Parathyroid adenoma (tissue), 2 donors: Measurements from ENCODE around the gene VPS50.

ENCODE experiments used
- H2AFZ ChIP-seq: fragments of 300-600 bp; sonication (generic); one replicate; pipeline ENCODE4 v1.7.0; 2017; ENCODE audit warnings: antibody characterized with exemption, mild to moderate bottlenecking
- H3K27ac ChIP-seq: fragments of 300-600 bp; sonication (generic); one replicate; pipeline ENCODE4 v1.7.0; 2017
- H3K27me3 ChIP-seq: fragments of 300-600 bp; sonication (generic); one replicate; pipeline ENCODE4 v1.7.0; 2017; ENCODE audit warnings: low read length; ENCODE audit not compliant: control insufficient read depth, insufficient read depth
- H3K36me3 ChIP-seq: fragments of 300-600 bp; sonication (generic); one replicate; pipeline ENCODE4 v1.7.0; 2017; ENCODE audit warnings: low read length; ENCODE audit not compliant: control insufficient read depth, insufficient read depth
- H3K4me1 ChIP-seq: fragments of 300-600 bp; sonication (generic); one replicate; pipeline ENCODE4 v1.7.0; 2017; ENCODE audit warnings: control low read depth
- H3K4me2 ChIP-seq: fragments of 300-600 bp; sonication (generic); one replicate; pipeline ENCODE4 v1.7.0; 2017; ENCODE audit warnings: low read length
- H3K4me3 ChIP-seq: fragments of 300-600 bp; sonication (generic); one replicate; pipeline ENCODE4 v1.7.0; 2017; ENCODE audit warnings: low read depth, low read length
- H3K79me2 ChIP-seq: fragments of 300-600 bp; sonication (generic); one replicate; pipeline ENCODE4 v1.7.0; 2017; ENCODE audit warnings: control low read depth
- H3K9ac ChIP-seq: fragments of 300-600 bp; sonication (generic); one replicate; pipeline ENCODE4 v1.7.0; 2017; ENCODE audit warnings: mild to moderate bottlenecking
- H3K9me3 ChIP-seq: fragments of 300-600 bp; sonication (generic); one replicate; pipeline ENCODE4 v1.7.0; 2017; ENCODE audit warnings: low read length; ENCODE audit not compliant: control insufficient read depth
- CTCF ChIP-seq: fragments of 300-600 bp; sonication (generic); IDR thresholded peaks from one replicate; pipeline ENCODE4 v1.7.0; 2017; ENCODE audit warnings: antibody characterized with exemption, mild to moderate bottlenecking
- donor health status: primary hyperparathyroidism.

Gene VPS50

GRCh38 chr7:93265220-93265619, 33.1 kb downstream of the VPS50 start:
- H3K9ac ChIP-seq = no peak overlapping the region
- H3K4me3 ChIP-seq = no peak overlapping the region
- no peak overlapping the region for H3K4me2 ChIP-seq
- TF ChIP-seq CTCF = no peak
- H2AFZ ChIP-seq = no peak overlapping the region
- no peaks in the 10 kb centered on the region for H3K27me3 ChIP-seq
- H3K27ac ChIP-seq = no peak overlapping the region
- no peaks in the 10 kb centered on the region for H3K79me2 ChIP-seq
- H3K9me3 ChIP-seq = no peaks in the 10 kb centered on the region
- H3K4me1 ChIP-seq = no peaks in the 10 kb centered on the region
- H3K36me3 ChIP-seq = no peaks in the 10 kb centered on the region

- no peak for TF ChIP-seq CTCF
These were observed 47.4 kb downstream of the VPS50 start for GRCh38 chr7:93279541-93279940.

GRCh38 chr7:93284908-93285307, 52.7 kb downstream of the VPS50 start:
- Histone ChIP-seq H3K9me3 (no peaks in the 10 kb centered on the region), H3K9ac (no peak overlapping the region), H3K4me2 (no peak overlapping the region), H3K4me1 (no peaks in the 10 kb centered on the region), H3K27me3 (no peaks in the 10 kb centered on the region), H3K4me3 (no peak overlapping the region), H3K36me3 (no peaks in the 10 kb centered on the region), H3K27ac (no peak overlapping the region), H2AFZ (no peak overlapping the region), H3K79me2 (no peaks in the 10 kb centered on the region)
- no peak for TF ChIP-seq CTCF

More at GRCh38 chr7:93279541-93279940, 47.4 kb downstream of the VPS50 start:
- Histone ChIP-seq H2AFZ (no peak overlapping the region), H3K4me2 (no peak overlapping the region), H3K27me3 (no peaks in the 10 kb centered on the region), H3K27ac (no peak overlapping the region), H3K9ac (no peak overlapping the region), H3K4me3 (no peak overlapping the region), H3K36me3 (no peaks in the 10 kb centered on the region), H3K9me3 (no peaks in the 10 kb centered on the region), H3K4me1 (no peaks in the 10 kb centered on the region), H3K79me2 (no peaks in the 10 kb centered on the region)

GRCh38 chr7:93293229-93293628, 61.1 kb downstream of the VPS50 start:
- H3K9me3 ChIP-seq = no peaks in the 10 kb centered on the region
- no peak for TF ChIP-seq CTCF
- H3K27me3 ChIP-seq = no peaks in the 10 kb centered on the region
- H2AFZ ChIP-seq = no peak overlapping the region
- no peaks in the 10 kb centered on the region for H3K4me1 ChIP-seq
- no peak overlapping the region for H3K4me3 ChIP-seq
- no peak overlapping the region for H3K9ac ChIP-seq
- H3K79me2 ChIP-seq = no peaks in the 10 kb centered on the region
- H3K27ac ChIP-seq = no peak overlapping the region
- H3K36me3 ChIP-seq = no peaks in the 10 kb centered on the region
- no peak overlapping the region for H3K4me2 ChIP-seq

- no peak overlapping the region for H3K27ac ChIP-seq
- no peaks in the 10 kb centered on the region for H3K27me3 ChIP-seq
- H3K36me3 ChIP-seq = no peaks in the 10 kb centered on the region
- H2AFZ ChIP-seq = no peak overlapping the region
- no peak overlapping the region for H3K4me2 ChIP-seq
- no peaks in the 10 kb centered on the region for H3K4me1 ChIP-seq
- H3K4me3 ChIP-seq = no peak overlapping the region
- no peak overlapping the region for H3K9ac ChIP-seq
- no peaks in the 10 kb centered on the region for H3K9me3 ChIP-seq
- no peak for TF ChIP-seq CTCF
- H3K79me2 ChIP-seq = no peaks in the 10 kb centered on the region
These were observed 66.0 kb downstream of the VPS50 start for GRCh38 chr7:93298206-93298605.
